Nephron (organoid): Measurements from ENCODE around the gene CALR.
"Not testable (repeated sequence)": the region's sequence is repeated elsewhere in the genome, so short reads cannot be mapped to it uniquely, and the experiment has no call there.

Source experiments
- H3K27ac Mint-ChIP-seq, 3 experiments: 2 replicates each; pipeline ENCODE4 v1.8.0; 2020; ENCODE audit warnings: mixed read lengths in 3 of 3, mild to moderate bottlenecking in 2 of 3, moderate library complexity in 1 of 3
- H3K27me3 Mint-ChIP-seq: 2 replicates; pipeline ENCODE4 v1.8.0; 2021; ENCODE audit warnings: low read depth, mild to moderate bottlenecking, moderate library complexity, mixed read lengths
- H3K36me3 Mint-ChIP-seq: 2 replicates; pipeline ENCODE4 v1.8.0; 2020; ENCODE audit warnings: low read depth, mixed read lengths
- H3K4me1 Mint-ChIP-seq: 2 replicates; pipeline ENCODE4 v1.8.0; 2020; ENCODE audit warnings: mixed read lengths
- H3K4me3 Mint-ChIP-seq, 3 experiments: 2 replicates each; pipeline ENCODE4 v1.8.0; 2020; ENCODE audit warnings: mild to moderate bottlenecking in 3 of 3, mixed read lengths in 3 of 3, moderate library complexity in 2 of 3
- H3K9me3 Mint-ChIP-seq: 2 replicates; pipeline ENCODE4 v1.8.0; 2020; ENCODE audit warnings: mixed read lengths
- TF ChIP-seq, protein P1 (sequence below), 3 experiments: fragments of 200-600 bp; sonication (generic); IDR thresholded peaks; one replicate each; pipeline ENCODE4 v1.5.0; 2021; ENCODE audit warnings: antibody characterized with exemption in 3 of 3; ENCODE audit not compliant: unreplicated experiment in 3 of 3

Gene CALR

DNA sequence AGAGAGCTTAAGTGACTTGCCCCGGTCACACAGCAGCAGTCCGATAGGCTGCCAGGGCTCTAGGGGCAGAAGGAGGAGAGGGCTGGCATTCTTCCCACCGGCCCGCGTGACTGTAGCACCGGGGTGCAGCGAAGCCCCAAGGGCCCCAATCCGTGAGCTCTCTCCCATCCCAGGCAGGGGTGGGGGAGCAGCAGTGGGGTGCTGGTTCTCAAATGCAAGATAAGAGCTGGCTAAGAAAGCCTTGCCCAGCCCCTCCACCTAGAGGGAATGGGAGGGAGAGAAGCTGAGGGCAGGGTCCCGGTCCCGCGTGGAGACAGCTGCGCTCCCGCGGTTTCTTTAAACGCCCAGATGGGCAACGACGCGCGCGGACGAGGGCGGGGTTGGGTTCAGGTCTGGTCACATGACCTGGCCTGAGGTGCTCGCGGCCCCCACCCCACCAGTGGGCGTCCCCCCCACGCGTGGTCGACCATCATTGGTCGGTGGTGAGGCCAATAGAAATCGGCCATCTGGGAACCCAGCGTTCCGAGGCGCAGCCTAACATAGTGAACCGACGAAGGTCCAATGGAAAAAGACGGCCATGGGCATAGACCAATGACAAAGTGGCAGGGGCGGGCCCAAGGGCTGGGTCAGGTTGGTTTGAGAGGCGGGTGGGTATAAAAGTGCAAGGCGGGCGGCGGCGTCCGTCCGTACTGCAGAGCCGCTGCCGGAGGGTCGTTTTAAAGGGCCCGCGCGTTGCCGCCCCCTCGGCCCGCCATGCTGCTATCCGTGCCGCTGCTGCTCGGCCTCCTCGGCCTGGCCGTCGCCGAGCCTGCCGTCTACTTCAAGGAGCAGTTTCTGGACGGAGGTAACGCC is at the start of gene CALR:
TSS of gene CALR (plus strand) at position 683 of the 852 bp plus-strand sequence. CDS start at position 754, 71 bp downstream.
- peak within 1 kb of the TSS; percentile 87 to 97 (median 96) for H3K27ac Mint-ChIP-seq
- peak within 1 kb of the TSS; percentile 96 to 100 (median 99) for H3K4me3 Mint-ChIP-seq
- H3K36me3 Mint-ChIP-seq = peaks cover 49% of the 10 kb centered on the region
- H3K27me3 Mint-ChIP-seq = no peaks in the 10 kb centered on the region
- peaks cover 41% of the 10 kb centered on the region for H3K4me1 Mint-ChIP-seq
- TF ChIP-seq, protein P1, sequence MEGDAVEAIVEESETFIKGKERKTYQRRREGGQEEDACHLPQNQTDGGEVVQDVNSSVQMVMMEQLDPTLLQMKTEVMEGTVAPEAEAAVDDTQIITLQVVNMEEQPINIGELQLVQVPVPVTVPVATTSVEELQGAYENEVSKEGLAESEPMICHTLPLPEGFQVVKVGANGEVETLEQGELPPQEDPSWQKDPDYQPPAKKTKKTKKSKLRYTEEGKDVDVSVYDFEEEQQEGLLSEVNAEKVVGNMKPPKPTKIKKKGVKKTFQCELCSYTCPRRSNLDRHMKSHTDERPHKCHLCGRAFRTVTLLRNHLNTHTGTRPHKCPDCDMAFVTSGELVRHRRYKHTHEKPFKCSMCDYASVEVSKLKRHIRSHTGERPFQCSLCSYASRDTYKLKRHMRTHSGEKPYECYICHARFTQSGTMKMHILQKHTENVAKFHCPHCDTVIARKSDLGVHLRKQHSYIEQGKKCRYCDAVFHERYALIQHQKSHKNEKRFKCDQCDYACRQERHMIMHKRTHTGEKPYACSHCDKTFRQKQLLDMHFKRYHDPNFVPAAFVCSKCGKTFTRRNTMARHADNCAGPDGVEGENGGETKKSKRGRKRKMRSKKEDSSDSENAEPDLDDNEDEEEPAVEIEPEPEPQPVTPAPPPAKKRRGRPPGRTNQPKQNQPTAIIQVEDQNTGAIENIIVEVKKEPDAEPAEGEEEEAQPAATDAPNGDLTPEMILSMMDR (IDR thresholded peaks at IDR 0.05; ENCODE audit: unreplicated experiment in 3 of 3) = no peak
- no peaks in the 10 kb centered on the region for H3K9me3 Mint-ChIP-seq

DNA sequence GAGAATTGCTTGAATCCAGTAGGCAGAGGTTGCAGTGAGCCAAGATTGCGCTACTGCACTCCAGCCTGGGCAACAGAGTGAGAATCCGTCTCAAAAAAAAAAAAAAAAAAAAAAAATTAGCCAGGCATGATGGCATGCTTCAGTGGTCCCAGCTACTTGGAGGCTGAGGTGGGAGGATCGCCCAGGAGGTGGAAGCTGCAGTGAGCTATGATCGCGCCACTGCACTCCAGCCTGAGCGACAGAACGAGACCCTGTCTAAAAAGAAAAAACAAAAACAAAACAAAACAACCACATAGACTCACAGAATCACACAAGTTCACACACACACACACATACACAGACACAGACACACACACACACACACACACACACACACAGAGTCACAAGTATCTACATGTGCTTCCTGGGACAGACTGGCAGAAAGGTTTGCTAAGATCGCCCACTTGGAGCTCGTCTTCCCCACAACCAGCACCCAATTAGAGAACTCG is 48.1 kb upstream of the CALR start:
- peaks cover 40% of the 10 kb centered on the region for H3K27me3 Mint-ChIP-seq
- peaks cover 15% of the 10 kb centered on the region for H3K4me1 Mint-ChIP-seq
- H3K4me3 Mint-ChIP-seq = peak overlapping the region; percentile 95 to 96 (median 95)
- H3K36me3 Mint-ChIP-seq, H3K9me3 Mint-ChIP-seq: not testable (repeated sequence)
- peak overlapping the region in 2 of 3 experiments; percentile 78 to 90 for H3K27ac Mint-ChIP-seq

DNA sequence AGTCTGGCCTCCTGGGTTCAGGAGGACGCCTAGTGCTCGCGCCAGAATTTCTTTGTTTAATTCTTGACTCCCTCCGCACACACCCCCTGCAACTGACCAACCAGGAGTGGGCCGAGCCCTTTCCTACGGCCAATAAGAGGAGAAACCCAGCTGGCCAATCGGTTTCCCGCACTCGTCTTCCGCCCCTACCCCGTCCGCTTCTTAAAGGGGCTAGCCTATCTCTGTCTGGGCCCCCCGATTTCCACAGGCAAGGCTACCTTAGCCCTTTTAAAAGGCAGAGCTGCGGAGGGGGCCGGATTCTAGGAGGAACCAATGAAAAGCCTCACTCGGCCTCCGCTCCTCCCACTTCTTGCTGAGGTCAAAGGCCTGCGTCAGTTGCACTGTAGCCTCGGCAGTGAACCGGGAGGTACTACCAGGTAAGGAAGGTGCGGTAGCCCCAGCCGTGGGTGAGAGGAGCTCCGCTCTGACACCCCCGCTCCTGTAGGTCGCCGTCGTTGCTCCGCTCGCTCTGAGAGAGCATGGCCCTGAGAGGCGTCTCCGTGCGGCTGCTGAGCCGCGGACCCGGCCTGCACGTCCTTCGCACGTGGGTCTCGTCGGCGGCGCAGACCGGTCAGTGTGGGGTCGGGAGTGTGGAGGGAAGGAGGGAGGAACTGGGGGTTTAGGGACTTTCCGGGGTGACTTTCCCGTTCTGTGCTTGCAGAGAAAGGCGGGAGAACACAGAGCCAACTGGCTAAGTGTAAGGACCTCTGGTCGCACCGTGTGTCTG is 47.4 kb upstream of the CALR start, which contains the start of gene GCDH:
TSS of gene GCDH (plus strand) at position 374 of the 766 bp plus-strand sequence. CDS start at position 519, 145 bp downstream.
- Mint-ChIP-seq H3K27ac (peak within 1 kb of the TSS in 2 of 3 experiments; percentile 78 to 90), H3K4me1 (peaks cover 15% of the 10 kb centered on the region), H3K4me3 (peak within 1 kb of the TSS; percentile 95 to 96 (median 95)), H3K36me3 (peaks cover 8% of the 10 kb centered on the region), H3K9me3 (no peaks in the 10 kb centered on the region), H3K27me3 (peaks cover 38% of the 10 kb centered on the region)
- TF ChIP-seq, protein P1 (IDR thresholded peaks at IDR 0.05; ENCODE audit: unreplicated experiment in 3 of 3) = no peak

DNA sequence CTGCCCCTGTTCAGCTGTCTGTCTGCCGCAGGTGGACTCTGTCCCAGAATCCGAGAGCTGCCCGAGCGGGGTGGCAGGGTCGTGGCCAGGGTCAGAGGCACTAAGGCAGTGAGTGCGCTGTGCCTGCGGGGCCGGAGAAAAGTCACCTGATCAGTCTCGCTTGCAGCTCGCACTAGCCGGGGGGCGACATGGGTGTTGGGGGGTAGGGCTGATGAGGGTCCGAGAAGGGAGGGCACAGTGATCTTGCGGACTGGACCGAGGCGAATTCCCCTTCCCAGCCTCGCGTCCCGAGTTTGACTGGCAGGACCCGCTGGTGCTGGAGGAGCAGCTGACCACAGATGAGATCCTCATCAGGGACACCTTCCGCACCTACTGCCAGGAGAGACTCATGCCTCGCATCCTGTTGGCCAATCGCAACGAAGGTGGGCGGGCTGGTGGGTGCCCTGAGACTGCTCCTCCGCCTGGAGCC is 46.8 kb upstream of the CALR start:
- TF ChIP-seq, protein P1 (IDR thresholded peaks at IDR 0.05; ENCODE audit: unreplicated experiment in 3 of 3) = no peak
- Mint-ChIP-seq H3K4me3 (peak overlapping the region; percentile 95 to 96 (median 95)), H3K36me3 (peaks cover 8% of the 10 kb centered on the region), H3K27me3 (peaks cover 32% of the 10 kb centered on the region), H3K27ac (no peak overlapping the region), H3K4me1 (peaks cover 11% of the 10 kb centered on the region), H3K9me3 (no peaks in the 10 kb centered on the region)

DNA sequence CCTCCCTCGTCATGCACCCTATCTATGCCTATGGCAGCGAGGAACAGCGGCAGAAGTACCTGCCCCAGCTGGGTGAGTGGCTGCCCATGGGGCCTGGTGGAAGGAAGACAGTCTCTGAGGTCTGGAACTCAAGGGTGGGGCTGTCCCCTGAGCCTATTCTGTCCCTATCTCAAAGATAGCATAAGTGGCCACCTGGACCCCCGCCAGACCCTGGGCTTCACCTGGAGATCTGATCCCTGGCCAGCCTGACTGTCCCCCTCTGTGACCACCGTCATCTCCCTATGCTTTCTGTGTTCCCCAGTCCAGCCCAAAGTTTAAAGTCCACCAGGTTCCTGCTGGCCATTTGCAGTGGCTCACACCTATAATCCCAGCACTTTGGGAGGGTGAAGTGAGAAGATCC is 44.8 kb upstream of the CALR start:
- no peaks in the 10 kb centered on the region for H3K9me3 Mint-ChIP-seq
- peaks cover 12% of the 10 kb centered on the region for H3K27me3 Mint-ChIP-seq
- TF ChIP-seq, protein P1 (IDR thresholded peaks at IDR 0.05; ENCODE audit: unreplicated experiment in 3 of 3) = no peak
- H3K27ac Mint-ChIP-seq = no peak overlapping the region
- H3K36me3 Mint-ChIP-seq = peaks cover 8% of the 10 kb centered on the region
- peaks cover 10% of the 10 kb centered on the region for H3K4me1 Mint-ChIP-seq
- peak overlapping the region; percentile 95 to 96 (median 95) for H3K4me3 Mint-ChIP-seq

DNA sequence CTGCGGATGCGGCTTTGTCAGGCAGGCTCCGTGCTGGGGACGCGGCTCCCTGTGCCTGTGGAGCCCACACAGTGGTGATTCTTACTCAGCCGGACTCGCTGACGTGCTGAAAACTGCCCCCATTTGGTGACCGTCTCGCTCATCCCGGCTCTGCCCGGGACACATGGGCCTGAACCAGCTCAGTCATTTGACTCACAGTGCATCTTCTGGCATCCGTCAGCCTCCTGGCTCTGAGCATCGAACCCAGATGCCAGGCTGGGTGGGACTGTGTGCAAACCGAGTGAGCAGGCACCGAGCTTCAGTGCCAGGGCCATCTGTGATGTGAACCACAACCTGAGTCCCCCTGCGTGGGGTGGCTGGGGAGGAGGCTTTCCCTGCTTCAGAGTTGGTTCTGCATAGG is 41.9 kb upstream of the CALR start:
- Mint-ChIP-seq H3K27ac (no peak overlapping the region), H3K36me3 (peaks cover 8% of the 10 kb centered on the region), H3K4me1 (no peaks in the 10 kb centered on the region), H3K9me3 (no peaks in the 10 kb centered on the region), H3K4me3 (no peak overlapping the region), H3K27me3 (peaks cover 3% of the 10 kb centered on the region)
- TF ChIP-seq, protein P1 (IDR thresholded peaks at IDR 0.05; ENCODE audit: unreplicated experiment in 3 of 3) = no peak
